ENCODE results near the gene LRRK1.

LRRK1 gene

GRCh38 chr15:100942656-100943425 lies 23.7 kb downstream of the LRRK1 start:
- peaks cover 62% of the 10 kb centered on the region for H3K4me1 ChIP-seq (ENCODE audit: insufficient read depth, low read length, severe bottlenecking)
- H3K27me3 ChIP-seq (ENCODE audit: insufficient read depth, low read length), result no peaks in the 10 kb centered on the region
- no peak overlapping the region for H2AFZ ChIP-seq (ENCODE audit: low read length)
- no peaks in the 10 kb centered on the region for H3F3A ChIP-seq (ENCODE audit: insufficient read depth, low read length)
- no peaks in the 10 kb centered on the region for H4K20me1 ChIP-seq (ENCODE audit: insufficient read depth, low read length)
- H3K9me2 ChIP-seq (ENCODE audit: low read depth, low read length), result no peaks in the 10 kb centered on the region
- 0 out of 2 replicates have a peak overlapping the region, but pooled peaks have one; percentile 8 for H3K9ac ChIP-seq (ENCODE audit: low read length)
- peaks cover 61% of the 10 kb centered on the region for H3K36me3 ChIP-seq (ENCODE audit: insufficient read depth, low read length)
- peak overlapping the region; percentile 79 for H3K27ac ChIP-seq (ENCODE audit: low read depth, low read length, poor library complexity, severe bottlenecking)
- H3K4me2 ChIP-seq (ENCODE audit: low read length), result peak overlapping the region; percentile 11; the same call in 1 of the 2 replicates
- H3K4me3 ChIP-seq (ENCODE audit: low read depth, low read length, poor library complexity, severe bottlenecking), result no peak overlapping the region
- H3K9me3 ChIP-seq (ENCODE audit: low read length), result 0 out of 2 replicates have a peak, but pooled peaks cover 2% of the 10 kb centered on the region
- peaks cover 7% of the 10 kb centered on the region; the same call in 1 of the 2 replicates for H3K79me2 ChIP-seq (ENCODE audit: insufficient read depth, low read length)
- TF ChIP-seq EZH2 (IDR thresholded peaks at IDR 0.05; ENCODE audit: borderline replicate concordance, low read length) (no peak), CTCF (IDR thresholded peaks at IDR 0.05; ENCODE audit: low read length) (no peak)

- H3F3A ChIP-seq (ENCODE audit: insufficient read depth, low read length), result no peaks in the 10 kb centered on the region
- H3K4me1 ChIP-seq (ENCODE audit: insufficient read depth, low read length, severe bottlenecking), result peaks cover 46% of the 10 kb centered on the region
- no peak overlapping the region for H2AFZ ChIP-seq (ENCODE audit: low read length)
- H3K36me3 ChIP-seq (ENCODE audit: insufficient read depth, low read length), result peaks cover 59% of the 10 kb centered on the region
- peaks cover 7% of the 10 kb centered on the region; the same call in 1 of the 2 replicates for H3K79me2 ChIP-seq (ENCODE audit: insufficient read depth, low read length)
- no peaks in the 10 kb centered on the region for H4K20me1 ChIP-seq (ENCODE audit: insufficient read depth, low read length)
- H3K9ac ChIP-seq (ENCODE audit: low read length), result no peak overlapping the region
- no peak overlapping the region for H3K4me3 ChIP-seq (ENCODE audit: low read depth, low read length, poor library complexity, severe bottlenecking)
- H3K4me2 ChIP-seq (ENCODE audit: low read length), result no peak overlapping the region
- 0 out of 2 replicates have a peak, but pooled peaks cover 2% of the 10 kb centered on the region for H3K9me3 ChIP-seq (ENCODE audit: low read length)
- H3K27me3 ChIP-seq (ENCODE audit: insufficient read depth, low read length), result no peaks in the 10 kb centered on the region
- H3K9me2 ChIP-seq (ENCODE audit: low read depth, low read length), result no peaks in the 10 kb centered on the region
- H3K27ac ChIP-seq (ENCODE audit: low read depth, low read length, poor library complexity, severe bottlenecking), result peak overlapping the region; percentile 79
- TF ChIP-seq CTCF (IDR thresholded peaks at IDR 0.05; ENCODE audit: low read length) (no peak), EZH2 (IDR thresholded peaks at IDR 0.05; ENCODE audit: borderline replicate concordance, low read length) (no peak)
Measured at GRCh38 chr15:100944244-100944895, 25.2 kb downstream of the LRRK1 start.

- Histone ChIP-seq H3K9me3 (ENCODE audit: low read length) (0 out of 2 replicates have a peak, but pooled peaks cover 2% of the 10 kb centered on the region), H3K9me2 (ENCODE audit: low read depth, low read length) (no peaks in the 10 kb centered on the region), H4K20me1 (ENCODE audit: insufficient read depth, low read length) (no peaks in the 10 kb centered on the region), H3K27ac (ENCODE audit: low read depth, low read length, poor library complexity, severe bottlenecking) (no peak overlapping the region), H3K4me1 (ENCODE audit: insufficient read depth, low read length, severe bottlenecking) (peaks cover 40% of the 10 kb centered on the region), H3K4me3 (ENCODE audit: low read depth, low read length, poor library complexity, severe bottlenecking) (no peak overlapping the region), H3F3A (ENCODE audit: insufficient read depth, low read length) (no peaks in the 10 kb centered on the region), H3K9ac (ENCODE audit: low read length) (no peak overlapping the region), H3K27me3 (ENCODE audit: insufficient read depth, low read length) (no peaks in the 10 kb centered on the region), H2AFZ (ENCODE audit: low read length) (no peak overlapping the region), H3K4me2 (ENCODE audit: low read length) (no peak overlapping the region), H3K36me3 (ENCODE audit: insufficient read depth, low read length) (peaks cover 58% of the 10 kb centered on the region), H3K79me2 (ENCODE audit: insufficient read depth, low read length) (peaks cover 7% of the 10 kb centered on the region; the same call in 1 of the 2 replicates)
- no peak for TF ChIP-seq CTCF (IDR thresholded peaks at IDR 0.05; ENCODE audit: low read length)
- TF ChIP-seq EZH2 (IDR thresholded peaks at IDR 0.05; ENCODE audit: borderline replicate concordance, low read length), result no peak
Measured at GRCh38 chr15:100944986-100945385, 25.8 kb downstream of the LRRK1 start.
